AG09319 (cell line): ENCODE results near the gene DEFB113.
"Not testable (repeated sequence)": the region's sequence is repeated elsewhere in the genome, so short reads cannot be mapped to it uniquely, and the experiment has no call there.

Source experiments
- DNase-seq: peaks from one replicate; pipeline ENCODE4 v3.0.0-alpha.2; 2010; ENCODE audit warnings: low read depth; ENCODE audit errors: extremely low read depth
- TF ChIP-seq, protein P1 (sequence below): IDR thresholded peaks from 2 replicates; pipeline ENCODE4 v1.5.1; 2011; ENCODE audit warnings: low read depth, mild to moderate bottlenecking, inconsistent platforms, low read length, moderate library complexity

DEFB113 gene

DNA sequence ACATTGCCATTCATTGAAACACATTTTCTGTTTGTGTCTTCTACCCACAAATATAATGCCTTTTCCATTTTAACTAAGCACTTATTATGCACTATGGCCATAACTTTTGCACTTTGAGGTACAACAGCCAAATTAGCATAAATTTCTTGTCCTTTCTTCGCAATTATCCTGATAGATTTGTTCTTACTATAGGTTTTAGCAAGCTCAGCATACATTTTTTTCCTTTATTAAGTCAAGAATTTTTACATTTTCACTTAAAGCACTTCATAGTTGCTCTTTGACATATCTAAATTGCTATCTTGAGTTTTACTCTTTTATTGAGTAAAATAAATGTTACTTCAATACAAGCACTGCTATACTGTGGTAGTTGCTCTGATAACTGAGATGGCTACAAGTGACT is 11.2 kb downstream of the DEFB113 start:
- TF ChIP-seq, protein P1, sequence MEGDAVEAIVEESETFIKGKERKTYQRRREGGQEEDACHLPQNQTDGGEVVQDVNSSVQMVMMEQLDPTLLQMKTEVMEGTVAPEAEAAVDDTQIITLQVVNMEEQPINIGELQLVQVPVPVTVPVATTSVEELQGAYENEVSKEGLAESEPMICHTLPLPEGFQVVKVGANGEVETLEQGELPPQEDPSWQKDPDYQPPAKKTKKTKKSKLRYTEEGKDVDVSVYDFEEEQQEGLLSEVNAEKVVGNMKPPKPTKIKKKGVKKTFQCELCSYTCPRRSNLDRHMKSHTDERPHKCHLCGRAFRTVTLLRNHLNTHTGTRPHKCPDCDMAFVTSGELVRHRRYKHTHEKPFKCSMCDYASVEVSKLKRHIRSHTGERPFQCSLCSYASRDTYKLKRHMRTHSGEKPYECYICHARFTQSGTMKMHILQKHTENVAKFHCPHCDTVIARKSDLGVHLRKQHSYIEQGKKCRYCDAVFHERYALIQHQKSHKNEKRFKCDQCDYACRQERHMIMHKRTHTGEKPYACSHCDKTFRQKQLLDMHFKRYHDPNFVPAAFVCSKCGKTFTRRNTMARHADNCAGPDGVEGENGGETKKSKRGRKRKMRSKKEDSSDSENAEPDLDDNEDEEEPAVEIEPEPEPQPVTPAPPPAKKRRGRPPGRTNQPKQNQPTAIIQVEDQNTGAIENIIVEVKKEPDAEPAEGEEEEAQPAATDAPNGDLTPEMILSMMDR: no peak
- DNase-seq: no peak

DNA sequence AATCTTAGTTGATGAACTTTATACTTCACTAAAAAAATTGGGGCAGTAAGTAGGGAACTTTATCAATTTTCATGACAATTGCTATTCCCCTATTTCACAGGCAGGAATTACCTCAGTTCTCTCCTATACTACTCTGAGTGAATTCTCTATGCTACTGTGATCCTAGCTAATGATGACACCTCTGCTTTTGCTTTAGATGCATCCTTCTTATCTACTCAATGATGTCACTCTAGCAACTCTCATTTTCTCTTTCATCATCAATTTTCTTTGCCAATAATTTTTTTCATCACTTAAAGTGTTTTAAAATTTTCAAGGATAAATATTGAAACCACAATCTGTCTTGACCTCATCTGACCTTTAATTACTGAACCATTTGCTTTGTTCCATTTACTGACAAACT is 13.6 kb downstream of the DEFB113 start:
- TF ChIP-seq, protein P1: no peak
- DNase-seq: no peak

DNA sequence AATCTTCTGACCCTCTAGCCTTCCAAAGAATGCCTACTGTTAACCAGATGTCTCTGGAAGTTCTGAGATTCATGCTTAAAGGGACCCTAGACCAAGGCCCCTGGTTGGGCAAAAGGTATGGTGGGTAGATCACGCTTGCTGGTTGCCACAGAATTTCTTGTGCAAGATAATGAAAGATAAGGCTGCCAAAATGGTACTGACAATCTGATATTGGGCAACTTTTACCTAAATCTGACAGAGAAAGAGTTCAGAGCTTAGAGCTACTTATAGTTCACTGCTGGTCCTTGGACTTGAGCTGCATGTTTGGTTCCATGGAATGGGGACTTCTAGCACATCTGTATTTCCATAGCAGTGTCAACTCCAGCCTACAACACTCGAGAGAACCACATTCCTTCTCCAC is 17.5 kb downstream of the DEFB113 start:
- TF ChIP-seq, protein P1: no peak
- DNase-seq: no peak

DNA sequence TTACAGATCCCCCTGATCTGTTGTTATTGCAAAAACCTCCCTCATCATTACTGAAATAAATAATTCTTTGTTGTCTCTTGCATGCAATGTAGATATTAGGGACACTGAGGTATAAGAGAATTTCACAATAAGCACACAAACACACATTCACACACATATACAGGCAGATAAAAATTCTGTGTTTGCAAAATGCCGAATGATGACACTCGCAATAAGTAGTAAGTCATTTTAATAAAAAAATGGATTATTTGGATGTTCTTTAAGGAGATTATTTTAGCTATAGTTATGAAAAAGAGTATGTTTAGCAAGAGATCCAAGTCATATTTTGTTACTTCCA is 19.0 kb downstream of the DEFB113 start:
- TF ChIP-seq, protein P1: no peak
- DNase-seq: no peak

DNA sequence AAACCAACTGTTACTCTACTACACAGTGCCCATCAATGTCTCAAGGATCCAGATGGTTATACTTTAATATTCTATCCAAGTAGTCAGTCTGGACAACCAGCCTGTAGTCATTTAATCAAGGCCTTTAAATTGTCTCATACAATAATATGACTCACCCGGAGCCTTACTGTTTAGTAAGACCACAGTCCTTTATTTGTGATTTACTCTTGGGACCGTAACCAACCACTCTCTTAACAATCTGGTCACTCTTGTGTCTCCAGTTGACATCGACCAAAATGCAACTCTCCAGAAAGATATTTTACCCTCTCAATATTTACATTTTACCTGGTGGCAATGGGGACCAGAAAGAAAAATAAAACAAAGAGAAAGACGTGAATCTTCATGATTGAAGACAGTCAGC is 20.4 kb downstream of the DEFB113 start:
- TF ChIP-seq, protein P1: no peak

DNA sequence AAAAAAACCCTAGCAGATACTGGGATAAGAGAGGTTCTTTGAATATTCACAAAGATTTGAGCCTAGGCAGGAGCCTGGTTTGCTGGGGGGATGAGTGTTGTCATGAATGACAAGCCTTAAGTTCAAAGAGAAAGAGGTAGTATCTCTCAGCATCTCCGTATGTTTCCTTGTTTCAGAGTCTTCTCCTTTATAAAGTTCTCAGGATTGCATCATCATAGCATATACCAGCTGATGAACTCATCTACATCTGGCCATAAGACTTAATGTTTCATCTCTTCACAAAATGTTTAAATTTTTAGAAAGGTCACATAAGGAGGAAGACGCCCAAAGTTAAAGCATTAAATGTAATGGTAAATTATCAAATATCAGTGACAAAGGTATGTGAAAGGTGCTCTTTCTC is 22.6 kb downstream of the DEFB113 start:
- TF ChIP-seq, protein P1: no peak
- DNase-seq: no peak

More for the DNA sequence above, 20.4 kb downstream of the DEFB113 start:
- no peak for DNase-seq

DNA sequence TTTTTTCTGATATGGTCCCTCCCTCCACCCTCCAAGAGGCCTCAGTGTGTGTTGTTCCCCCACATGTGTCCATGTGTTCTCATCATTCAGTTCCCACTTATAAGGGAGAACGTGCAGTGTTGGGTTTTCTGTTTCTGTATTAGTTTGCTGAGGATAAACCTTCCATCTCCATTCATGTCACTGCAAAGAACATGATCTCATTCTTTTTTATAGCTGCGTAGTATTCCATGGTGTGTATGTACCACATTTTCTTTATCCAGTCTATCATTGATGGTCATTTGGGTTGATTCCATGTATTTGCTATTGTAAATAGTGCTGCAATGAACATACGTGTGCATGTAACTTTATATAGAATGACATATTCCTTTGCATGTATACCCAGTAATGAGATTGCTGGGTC is 25.4 kb downstream of the DEFB113 start:
- DNase-seq: not testable (repeated sequence)

DNA sequence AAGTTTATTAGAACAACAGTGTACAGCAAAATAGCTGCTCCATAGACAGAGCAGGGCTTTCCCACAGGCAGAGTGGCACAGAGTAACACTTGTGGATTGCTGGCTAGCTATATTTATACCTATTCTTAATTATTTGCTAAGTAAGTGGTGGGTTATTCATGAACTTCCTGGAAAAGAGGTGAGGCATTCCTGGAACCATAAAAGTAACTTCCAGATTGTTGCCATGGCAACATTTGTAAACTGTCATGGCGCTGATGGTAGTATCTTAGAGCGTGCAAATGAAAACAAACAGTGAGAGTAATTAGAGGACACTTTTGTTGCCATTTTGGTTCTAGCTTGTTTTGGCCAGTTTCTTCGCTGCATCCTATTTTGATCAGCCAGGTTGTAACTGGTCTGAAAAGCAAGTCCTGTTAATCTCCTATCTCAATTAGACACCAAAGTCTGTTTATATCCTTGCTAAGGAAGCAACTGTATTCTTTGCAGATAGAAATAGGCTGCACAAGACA is 29.4 kb downstream of the DEFB113 start:
- DNase-seq: no peak
- TF ChIP-seq, protein P1: no peak
